Measurements from ENCODE around the gene MEOX1. TPM values are rescaled to one million over a fixed set of nuclear protein-coding genes. Genes with fewer than 3 reads are reported as not detected.
A peak's percentile ranks its signal among the peaks of the same experiment; 100 is the strongest.

The MEOX1 gene
- total RNA-seq = 10 to 100 TPM in 3 of 4 donors, 1 to 10 TPM in 1; 6.6 to 16.1 (median 12.9) TPM

- DNase-seq (ENCODE audit: extremely low spot score) = no peak
- peak within 1 kb of the TSS; percentile 33 to 45 (median 39) for H3K4me3 ChIP-seq
- H3K9me3 ChIP-seq = no peaks in the 10 kb centered on the region
- peak within 1 kb of the TSS; percentile 9 to 62 (median 51) for H3K27ac ChIP-seq (replicated peaks in 1 of 4)
- H3K36me3 ChIP-seq = no peaks in the 10 kb centered on the region
- WGBS = 39% methylated on average over 8 of the region's 8 CpGs
- H3K4me1 ChIP-seq = peaks cover 13 to 38% (median 27%) of the 10 kb centered on the region in 4 donors
- no peak for TF ChIP-seq CTCF (IDR thresholded peaks at IDR 0.05)
- TF ChIP-seq POLR2AphosphoS5 (IDR thresholded peaks at IDR 0.05) = peak; percentile 26 to 45
- H3K27me3 ChIP-seq = peaks cover 0 to 15% (median 0%) of the 10 kb centered on the region in 4 donors
- intact Hi-C loops (cut with DNase I) = no loop called here
Observed at GRCh38 chr17:43661699-43662412, at the start of gene MEOX1. TSS of gene MEOX1 (minus strand) at chr17:43661922. CDS start at chr17:43661534, 388 bp downstream.

- peaks cover 11 to 17% (median 15%) of the 10 kb centered on the region in 4 donors for H3K4me1 ChIP-seq
- WGBS = 92% methylated on average over 6 of the region's 6 CpGs
- H3K4me3 ChIP-seq = no peak overlapping the region
- intact Hi-C loops (cut with DNase I) = no loop called here
- no peaks in the 10 kb centered on the region for H3K9me3 ChIP-seq
- peaks cover 0 to 70% (median 1%) of the 10 kb centered on the region in 4 donors for H3K27me3 ChIP-seq
- no peak for DNase-seq (ENCODE audit: extremely low spot score)
- no peaks in the 10 kb centered on the region for H3K36me3 ChIP-seq
- no peak for TF ChIP-seq CTCF (IDR thresholded peaks at IDR 0.05)
- H3K27ac ChIP-seq (replicated peaks in 1 of 4) = no peak overlapping the region
Observed at GRCh38 chr17:43710101-43710500, 48.4 kb upstream of the MEOX1 start.

GRCh38 chr17:43709210-43709609, 47.5 kb upstream of the MEOX1 start:
- intact Hi-C loops (cut with DNase I) = no loop called here
- no peaks in the 10 kb centered on the region for H3K36me3 ChIP-seq
- no peak for DNase-seq (ENCODE audit: extremely low spot score)
- WGBS = 92% methylated on average over 4 of the region's 4 CpGs
- TF ChIP-seq CTCF (IDR thresholded peaks at IDR 0.05) (no peak), POLR2A (IDR thresholded peaks at IDR 0.05; ENCODE audit: low read depth) (no peak), POLR2AphosphoS5 (IDR thresholded peaks at IDR 0.05) (no peak), EP300 (IDR thresholded peaks at IDR 0.05) (no peak)
- peaks cover 11 to 15% (median 13%) of the 10 kb centered on the region in 4 donors for H3K4me1 ChIP-seq
- H3K27me3 ChIP-seq = peaks cover 0 to 65% (median 1%) of the 10 kb centered on the region in 4 donors
- H3K9me3 ChIP-seq = no peaks in the 10 kb centered on the region
- no peak overlapping the region for H3K27ac ChIP-seq (replicated peaks in 1 of 4)
- no peak overlapping the region for H3K4me3 ChIP-seq

GRCh38 chr17:43707184-43707583, 45.5 kb upstream of the MEOX1 start:
- no peaks in the 10 kb centered on the region for H3K9me3 ChIP-seq
- intact Hi-C loops (cut with DNase I) = no loop called here
- no peaks in the 10 kb centered on the region for H3K4me1 ChIP-seq
- no peak overlapping the region for H3K4me3 ChIP-seq
- H3K36me3 ChIP-seq = no peaks in the 10 kb centered on the region
- DNase-seq (ENCODE audit: extremely low spot score) = no peak
- 94% methylated on average over 5 of the region's 5 CpGs for WGBS
- TF ChIP-seq EP300 (IDR thresholded peaks at IDR 0.05) = no peak
- TF ChIP-seq CTCF (IDR thresholded peaks at IDR 0.05) = no peak
- no peak for TF ChIP-seq POLR2A (IDR thresholded peaks at IDR 0.05; ENCODE audit: low read depth)
- no peak for TF ChIP-seq POLR2AphosphoS5 (IDR thresholded peaks at IDR 0.05)
- H3K27me3 ChIP-seq = peaks cover 0 to 45% (median 1%) of the 10 kb centered on the region in 4 donors
- no peak overlapping the region for H3K27ac ChIP-seq (replicated peaks in 1 of 4)

GRCh38 chr17:43706235-43706634, 44.5 kb upstream of the MEOX1 start:
- intact Hi-C loops (cut with DNase I) = no loop called here
- 76% methylated on average over 5 of the region's 5 CpGs for WGBS

More at GRCh38 chr17:43706235-43706634, 44.5 kb upstream of the MEOX1 start:
- Histone ChIP-seq H3K4me3 (no peak overlapping the region), H3K4me1 (no peaks in the 10 kb centered on the region), H3K27ac (replicated peaks in 1 of 4) (no peak overlapping the region), H3K9me3 (no peaks in the 10 kb centered on the region), H3K27me3 (peaks cover 0 to 40% (median 1%) of the 10 kb centered on the region in 4 donors), H3K36me3 (no peaks in the 10 kb centered on the region)
- no peak for TF ChIP-seq POLR2A (IDR thresholded peaks at IDR 0.05; ENCODE audit: low read depth)
- TF ChIP-seq EP300 (IDR thresholded peaks at IDR 0.05) = no peak
- TF ChIP-seq CTCF (IDR thresholded peaks at IDR 0.05) = no peak
- TF ChIP-seq POLR2AphosphoS5 (IDR thresholded peaks at IDR 0.05) = no peak
- DNase-seq (ENCODE audit: extremely low spot score) = no peak
